NCI-H345 treated with DMSO at 0.1 percent for 48 hours (cell line): ENCODE results near the gene VAV1.

ENCODE experiments used
- DNase-seq: peaks from one replicate; lab custom pipeline; 2025; ENCODE audit not compliant: unreplicated experiment; lab: John Stamatoyannopoulos, UW

VAV1 gene

DNA sequence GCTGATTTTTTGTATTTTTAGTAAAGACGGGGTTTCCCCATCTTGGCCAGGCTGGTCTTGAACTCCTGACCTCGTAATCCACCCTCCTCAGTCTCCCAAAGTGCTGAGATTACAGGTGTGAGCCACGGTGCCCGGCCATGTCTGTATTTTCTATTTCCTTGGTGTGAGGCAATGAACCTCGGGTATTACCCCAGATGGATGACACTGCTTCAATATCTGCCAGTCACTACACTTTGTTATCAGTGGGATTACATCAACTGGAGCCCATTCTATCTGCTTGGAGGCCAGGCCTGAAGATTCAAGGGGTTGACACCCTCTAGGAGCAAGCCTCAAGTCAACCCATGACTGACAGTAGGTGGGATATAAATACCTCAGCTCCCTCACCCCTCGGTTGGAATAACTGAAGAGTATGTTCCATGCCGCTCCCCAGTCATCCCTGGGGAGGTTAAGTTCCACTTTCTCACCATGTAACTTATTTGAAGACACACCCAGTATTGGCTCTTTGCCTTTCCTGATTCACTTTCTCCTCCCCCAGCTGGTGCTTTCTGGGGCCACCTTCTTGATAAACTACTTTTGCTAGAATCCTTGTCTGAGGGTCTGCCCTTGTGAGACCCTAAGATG, 113.9 kb downstream of the VAV1 start:
- DNase-seq: no peak

DNA sequence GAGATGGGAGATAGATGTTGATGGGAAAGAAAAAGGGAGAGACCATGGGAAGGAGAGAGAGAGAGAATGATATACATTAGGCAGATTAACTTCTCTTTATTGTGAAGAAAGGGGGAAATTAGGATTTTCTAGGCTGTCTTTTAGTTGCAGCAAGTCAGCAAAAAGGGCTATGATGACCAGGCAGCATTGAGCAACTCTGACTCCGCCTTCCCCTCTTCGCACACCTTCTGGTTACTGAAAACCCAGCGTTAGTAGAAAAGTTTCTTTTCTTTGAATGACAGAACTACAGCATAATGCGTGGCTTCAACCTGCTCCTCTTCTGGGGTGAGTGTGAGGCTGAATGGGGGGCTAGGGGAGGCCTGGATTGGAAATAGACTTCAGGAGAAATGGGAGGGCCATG, 114.8 kb downstream of the VAV1 start, which contains the start of gene ADGRE1:
TSS of gene ADGRE1 (plus strand) at position 264 of the 400 bp plus-strand sequence. CDS start at position 294, 30 bp downstream.
- no peak for DNase-seq

DNA sequence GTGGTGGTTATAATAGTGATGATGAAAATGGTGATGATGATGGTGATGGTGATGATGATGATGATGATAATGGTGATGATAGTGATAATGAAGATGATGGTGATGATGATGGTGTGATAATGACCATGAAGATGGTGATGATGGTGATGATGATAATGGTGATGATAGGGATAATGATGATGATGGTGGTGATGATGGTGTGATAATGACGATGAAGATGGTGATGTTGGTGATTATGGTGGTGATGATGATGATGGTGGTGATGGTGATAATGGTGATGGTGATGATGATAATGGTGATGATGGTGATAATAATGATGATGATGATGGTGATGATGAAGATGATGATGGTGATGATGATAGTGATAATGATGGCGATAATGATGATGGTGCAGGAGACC, 116.5 kb downstream of the VAV1 start:
- no peak for DNase-seq

DNA sequence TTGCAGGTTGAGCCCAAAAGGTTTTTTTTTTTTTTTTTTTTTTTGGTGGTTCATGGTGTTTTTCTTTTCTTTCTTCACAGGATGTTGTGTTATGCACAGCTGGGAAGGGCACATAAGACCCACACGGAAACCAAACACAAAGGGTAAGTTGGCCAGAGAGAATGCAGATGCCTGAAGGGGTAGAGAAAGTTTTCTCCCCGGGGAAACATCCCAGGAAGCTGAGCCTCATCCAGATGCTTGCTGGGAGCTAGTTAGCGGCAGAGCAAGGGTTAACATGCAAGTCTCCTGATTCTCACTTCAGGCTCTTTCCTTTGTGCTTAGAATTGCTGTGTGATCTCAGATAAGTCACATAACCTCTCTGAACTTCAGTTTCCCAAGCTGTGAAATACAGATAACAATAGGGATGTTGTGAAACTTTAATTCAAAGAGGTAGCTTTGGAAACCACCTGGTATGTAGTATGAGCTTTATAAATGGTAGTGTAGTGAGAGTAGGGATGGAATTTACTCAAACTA, 117.9 kb downstream of the VAV1 start:
- DNase-seq: no peak

DNA sequence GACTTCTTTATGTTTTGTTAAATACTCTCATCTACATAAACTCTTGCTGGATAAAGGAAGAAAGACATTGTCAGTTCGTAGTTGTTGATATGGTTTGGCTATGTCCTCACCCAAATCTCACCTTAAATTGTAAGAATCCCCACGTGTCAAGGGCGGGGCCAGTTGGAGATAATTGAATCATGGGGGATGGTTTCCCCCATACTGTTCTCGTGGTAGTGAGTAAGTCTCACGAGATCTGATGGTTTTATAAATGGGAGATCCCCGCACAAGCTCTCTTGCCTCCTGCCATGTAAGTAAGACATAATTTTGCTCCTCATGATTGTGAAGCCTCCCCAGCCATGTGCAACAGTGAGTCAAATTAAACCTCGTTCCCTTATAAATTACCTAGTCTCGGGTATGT, 118.4 kb downstream of the VAV1 start:
- no peak for DNase-seq

DNA sequence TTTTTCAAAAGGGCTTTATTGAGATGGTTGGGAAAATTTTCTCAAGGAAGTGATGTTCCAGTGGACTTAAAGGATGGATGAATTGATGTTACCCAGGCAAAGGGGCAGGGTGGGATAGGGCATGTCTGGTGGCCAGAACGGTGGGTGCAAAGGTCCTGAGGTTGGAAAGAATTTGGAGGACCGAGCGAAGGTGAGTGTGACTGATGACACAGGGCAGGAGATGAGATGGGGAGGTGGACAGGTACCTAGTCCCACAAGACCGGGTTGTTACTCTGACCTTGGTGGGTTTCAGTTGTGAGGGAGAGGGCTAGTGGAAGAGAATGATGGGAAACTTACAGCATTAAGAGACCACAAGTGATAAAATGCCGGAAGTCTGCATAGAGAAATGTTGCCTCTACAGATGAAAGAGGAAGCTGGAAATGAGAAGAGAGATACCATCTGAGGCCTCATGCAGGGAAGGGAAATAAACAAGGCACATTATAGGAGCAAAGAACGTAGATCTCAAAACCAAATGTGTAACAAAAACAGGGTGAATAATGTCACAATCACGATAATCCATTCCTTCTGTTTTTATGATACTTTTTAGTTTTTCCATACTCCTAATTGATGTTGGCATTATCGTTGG, 119.4 kb downstream of the VAV1 start:
- no peak for DNase-seq

DNA sequence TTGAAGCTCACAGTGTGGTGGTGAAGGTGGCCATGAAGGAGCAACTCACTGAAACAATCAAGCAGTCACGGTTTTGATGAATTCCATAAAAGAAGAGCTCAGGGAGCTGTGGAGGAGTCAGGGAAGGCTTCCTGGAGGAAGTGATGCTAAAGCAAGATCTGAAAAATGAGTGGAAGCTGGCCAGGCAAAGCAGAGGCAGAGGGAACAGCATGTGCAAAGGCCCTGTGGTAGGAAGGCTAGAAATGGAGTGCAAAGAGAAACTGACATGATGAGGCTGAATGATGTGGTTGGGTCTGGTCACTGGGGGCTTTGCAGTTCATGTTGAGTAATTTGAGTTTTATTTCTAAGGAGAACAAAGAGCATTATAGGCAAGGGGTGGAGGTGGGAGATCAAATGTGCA, 121.8 kb downstream of the VAV1 start:
- no peak for DNase-seq

DNA sequence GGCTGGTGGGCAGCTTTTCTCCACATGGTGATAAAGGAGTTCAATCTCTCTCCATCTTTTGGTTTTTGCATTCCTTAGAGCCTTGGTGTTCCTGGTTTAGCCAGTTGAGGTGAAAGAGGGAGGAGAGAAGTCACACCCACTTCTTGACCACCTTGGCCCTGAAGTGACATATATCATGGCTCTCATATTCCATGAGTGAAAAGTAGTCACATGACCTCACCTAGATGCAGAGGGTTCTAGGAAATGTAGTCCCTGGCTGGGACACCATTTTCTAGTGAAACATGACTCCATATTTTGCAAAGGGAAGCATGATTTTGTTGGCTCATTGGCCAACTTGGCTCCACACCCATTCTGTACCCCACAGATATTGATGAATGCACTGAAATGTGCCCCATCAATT, 130.9 kb downstream of the VAV1 start:
- no peak for DNase-seq

DNA sequence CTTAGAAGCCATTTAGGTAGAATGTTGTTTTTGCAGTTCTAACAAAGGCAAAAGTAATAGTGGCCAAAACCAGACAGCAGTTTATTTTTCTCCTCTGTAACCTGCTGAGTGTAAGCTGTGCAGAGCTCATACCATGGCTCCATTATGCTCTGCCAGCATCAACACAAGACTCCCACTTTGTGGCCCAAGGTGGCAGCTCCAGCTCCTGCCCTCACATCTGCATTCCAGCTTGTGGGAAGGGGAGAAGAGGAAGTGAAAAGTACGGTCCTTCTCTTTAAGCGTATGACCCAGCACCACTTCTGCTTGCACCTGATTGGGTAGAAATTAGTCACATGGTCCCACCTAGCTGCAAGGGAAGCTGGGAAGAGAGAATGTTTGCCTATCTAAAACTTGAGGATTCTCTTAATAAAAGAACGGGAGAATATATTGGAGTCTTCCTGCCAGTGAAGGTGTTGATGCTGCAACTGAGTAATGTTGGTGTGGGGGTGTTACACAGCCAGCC, 134.1 kb downstream of the VAV1 start:
- no peak for DNase-seq
